ENCODE measurements around the gene ANKRD33B. TPM values are rescaled to one million over a fixed set of nuclear protein-coding genes. Genes with fewer than 3 reads are reported as not detected.

The ANKRD33B gene
- total and polyA plus RNA-seq, 7 donors: 1.4 to 32.7 (median 7.8) TPM

DNA sequence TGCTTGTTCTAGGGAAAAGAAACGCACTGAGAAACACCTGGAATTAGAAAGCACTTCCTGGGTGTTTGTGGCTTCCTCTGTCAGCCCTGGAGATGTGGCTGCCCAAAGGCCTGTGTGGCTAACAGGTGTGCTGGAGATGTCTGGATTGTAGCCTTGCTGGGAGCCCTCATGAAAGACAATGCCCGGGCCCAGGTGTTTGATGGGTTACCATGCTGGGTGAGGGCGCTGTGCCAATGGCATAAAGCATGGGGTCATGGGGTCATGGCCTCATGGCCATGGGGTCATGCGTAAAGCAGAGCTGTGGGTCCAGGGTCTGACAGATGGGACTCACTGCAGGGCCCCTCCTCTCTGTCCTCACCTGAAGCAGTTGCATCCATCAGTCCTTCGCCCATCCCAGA lies 21.6 kb downstream of the ANKRD33B start:
- DNase-seq: no peak
- H3K9me3 ChIP-seq: no peaks in the 10 kb centered on the region
- no peak overlapping the region for H3K4me3 ChIP-seq
- no peak overlapping the region for H3K27ac ChIP-seq
- intact Hi-C loops (cut with DNase I): no loop called here
- ATAC-seq: no peak
- H3K27me3 ChIP-seq (ENCODE audit: insufficient read depth in 3 of 3, low read length in 2 of 3): no peaks in the 10 kb centered on the region
- 90 to 99% (median 97%) methylated on average over 5 of the region's 5 CpGs for WGBS, 3 donors
- TF ChIP-seq, protein P1, sequence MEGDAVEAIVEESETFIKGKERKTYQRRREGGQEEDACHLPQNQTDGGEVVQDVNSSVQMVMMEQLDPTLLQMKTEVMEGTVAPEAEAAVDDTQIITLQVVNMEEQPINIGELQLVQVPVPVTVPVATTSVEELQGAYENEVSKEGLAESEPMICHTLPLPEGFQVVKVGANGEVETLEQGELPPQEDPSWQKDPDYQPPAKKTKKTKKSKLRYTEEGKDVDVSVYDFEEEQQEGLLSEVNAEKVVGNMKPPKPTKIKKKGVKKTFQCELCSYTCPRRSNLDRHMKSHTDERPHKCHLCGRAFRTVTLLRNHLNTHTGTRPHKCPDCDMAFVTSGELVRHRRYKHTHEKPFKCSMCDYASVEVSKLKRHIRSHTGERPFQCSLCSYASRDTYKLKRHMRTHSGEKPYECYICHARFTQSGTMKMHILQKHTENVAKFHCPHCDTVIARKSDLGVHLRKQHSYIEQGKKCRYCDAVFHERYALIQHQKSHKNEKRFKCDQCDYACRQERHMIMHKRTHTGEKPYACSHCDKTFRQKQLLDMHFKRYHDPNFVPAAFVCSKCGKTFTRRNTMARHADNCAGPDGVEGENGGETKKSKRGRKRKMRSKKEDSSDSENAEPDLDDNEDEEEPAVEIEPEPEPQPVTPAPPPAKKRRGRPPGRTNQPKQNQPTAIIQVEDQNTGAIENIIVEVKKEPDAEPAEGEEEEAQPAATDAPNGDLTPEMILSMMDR (IDR thresholded peaks at IDR 0.05): no peak
- H3K36me3 ChIP-seq (ENCODE audit: insufficient read depth in 1 of 2, low read depth in 1 of 2): no peaks in the 10 kb centered on the region
- H3K4me1 ChIP-seq: peaks cover 8% of the 10 kb centered on the region

DNA sequence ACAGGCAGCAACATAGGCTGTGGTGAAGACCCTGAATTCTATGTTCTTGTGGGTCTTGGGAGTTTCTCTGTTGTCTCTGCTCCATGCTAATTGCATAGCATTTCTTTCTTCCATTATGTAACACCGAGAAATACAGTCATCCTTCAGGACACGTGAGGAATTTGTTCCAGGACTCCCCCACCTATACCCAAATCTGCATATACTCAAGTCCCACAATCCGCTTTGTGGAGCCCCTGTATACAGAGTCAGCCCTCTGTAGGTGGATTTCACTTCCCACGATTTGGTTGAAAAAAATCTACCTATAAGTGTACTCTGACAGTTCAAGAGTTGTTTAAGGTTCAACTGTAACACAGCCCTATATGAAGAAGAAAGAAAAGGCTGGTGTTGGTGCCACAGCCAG lies 22.1 kb downstream of the ANKRD33B start:
- intact Hi-C loops (cut with DNase I): no loop called here
- no peaks in the 10 kb centered on the region for H3K9me3 ChIP-seq
- WGBS, 3 donors: 89 to 94% (median 94%) methylated on average over 4 of the region's 4 CpGs
- ATAC-seq: no peak
- H3K36me3 ChIP-seq (ENCODE audit: insufficient read depth in 1 of 2, low read depth in 1 of 2): no peaks in the 10 kb centered on the region
- peaks cover 8% of the 10 kb centered on the region for H3K4me1 ChIP-seq
- TF ChIP-seq, protein P1 (IDR thresholded peaks at IDR 0.05): no peak
- H3K27me3 ChIP-seq (ENCODE audit: insufficient read depth in 3 of 3, low read length in 2 of 3): no peaks in the 10 kb centered on the region
- H3K4me3 ChIP-seq: no peak overlapping the region
- DNase-seq: no peak
- no peak overlapping the region for H3K27ac ChIP-seq

DNA sequence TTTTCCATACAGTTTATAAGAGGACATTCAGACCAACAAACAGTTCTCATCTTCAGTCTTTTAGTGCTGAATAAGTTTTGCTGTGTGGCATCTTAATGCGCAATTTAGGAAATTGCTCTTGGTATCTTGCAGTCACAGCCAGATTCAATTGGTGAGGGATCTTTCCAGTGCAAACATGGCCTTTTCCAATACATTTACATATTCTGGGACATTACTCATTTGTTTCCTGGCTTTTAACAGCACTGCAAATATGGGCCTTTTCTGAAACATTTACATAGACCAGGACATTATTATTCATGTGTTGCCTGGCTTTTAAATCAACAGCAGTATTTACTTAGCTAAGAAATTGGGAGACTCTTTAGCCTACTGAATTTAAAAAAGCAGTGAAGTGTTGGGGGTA lies 22.7 kb downstream of the ANKRD33B start:
- Histone ChIP-seq H3K36me3 (ENCODE audit: insufficient read depth in 1 of 2, low read depth in 1 of 2) (no peaks in the 10 kb centered on the region), H3K27ac (no peak overlapping the region), H3K4me3 (no peak overlapping the region), H3K4me1 (peaks cover 8% of the 10 kb centered on the region), H3K9me3 (no peaks in the 10 kb centered on the region), H3K27me3 (ENCODE audit: insufficient read depth in 3 of 3, low read length in 2 of 3) (no peaks in the 10 kb centered on the region)
- no peak for DNase-seq
- 97 to 100% (median 98%) methylated on average over 1 of the region's 1 CpG for WGBS, 3 donors
- intact Hi-C loops (cut with DNase I): no loop called here
- no peak for ATAC-seq
- TF ChIP-seq, protein P1 (IDR thresholded peaks at IDR 0.05): no peak

DNA sequence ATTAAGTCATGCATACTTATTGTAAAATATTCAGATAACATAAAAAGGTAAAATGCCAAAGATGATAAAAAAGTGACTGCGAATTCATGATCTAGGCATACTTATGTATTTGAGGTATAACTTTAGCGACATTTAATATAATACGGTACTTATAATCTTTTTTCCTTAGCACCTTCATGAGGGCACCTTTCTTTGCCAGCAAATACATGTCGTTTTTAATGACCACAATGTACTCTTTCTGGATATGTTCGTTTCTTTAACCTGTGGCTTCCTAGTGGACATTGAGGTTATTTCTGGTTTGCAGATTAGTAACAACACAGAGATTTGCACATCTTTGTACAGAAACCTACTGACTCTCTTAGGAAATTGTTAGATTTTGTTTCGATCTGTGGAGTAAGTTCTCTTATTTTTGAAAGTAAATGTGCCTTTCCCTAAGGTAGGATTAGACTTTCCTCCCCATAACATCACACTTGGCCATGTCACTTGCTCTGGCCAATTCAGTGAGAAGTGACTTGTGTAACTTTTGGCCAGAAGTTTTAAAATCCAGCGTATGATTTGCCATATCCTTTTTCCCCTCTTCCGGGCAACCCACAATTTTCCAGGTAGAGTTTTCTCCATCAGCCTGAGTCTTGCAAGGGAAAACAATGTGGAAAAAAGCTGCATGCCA lies 24.4 kb downstream of the ANKRD33B start:
- 72 to 82% (median 74%) methylated on average over 8 of the region's 8 CpGs for WGBS, 3 donors
- H3K36me3 ChIP-seq (ENCODE audit: insufficient read depth in 1 of 2, low read depth in 1 of 2): no peaks in the 10 kb centered on the region
- H3K4me1 ChIP-seq: peaks cover 15% of the 10 kb centered on the region
- no peak overlapping the region for H3K4me3 ChIP-seq
- DNase-seq (no peak), ATAC-seq (no peak)
- no peaks in the 10 kb centered on the region for H3K27me3 ChIP-seq (ENCODE audit: insufficient read depth in 3 of 3, low read length in 2 of 3)
- no peaks in the 10 kb centered on the region for H3K9me3 ChIP-seq
- H3K27ac ChIP-seq: no peak overlapping the region
- TF ChIP-seq, protein P1 (IDR thresholded peaks at IDR 0.05): no peak
- intact Hi-C loops (cut with DNase I): no loop called here

All from psoas muscle (tissue), 8 donors.